ENCODE results near the gene DIPK1A. TPM values are rescaled to one million over a fixed set of nuclear protein-coding genes. Genes with fewer than 3 reads are reported as not detected.

DIPK1A gene
- total RNA-seq, 4 donors from 2014 or later = 11.7 to 17.5 (median 15.1) TPM

GRCh38 chr1:92877792-92878191 is 83.5 kb downstream of the DIPK1A start:
- Histone ChIP-seq H3K4me1 (peaks cover 0 to 7% of the 10 kb centered on the region in 2 donors), H3K9me3 (no peaks in the 10 kb centered on the region), H3K27ac (no peak overlapping the region), H3K27me3 (no peaks in the 10 kb centered on the region), H3K4me3 (replicated peaks in 1 of 3) (no peak overlapping the region), H3K36me3 (no peaks in the 10 kb centered on the region)
- TF ChIP-seq CTCF (IDR thresholded peaks at IDR 0.05) (no peak), POLR2A (IDR thresholded peaks at IDR 0.05) (no peak)
- 75 to 82% methylated on average over 4 of the region's 4 CpGs for WGBS, 2 donors
- intact Hi-C loops (cut with DNase I) = no loop called here
- DNase-seq = no peak

- no peak for DNase-seq
- no peaks in the 10 kb centered on the region for H3K27me3 ChIP-seq
- no peaks in the 10 kb centered on the region for H3K36me3 ChIP-seq
- H3K4me1 ChIP-seq = peaks cover 0 to 7% of the 10 kb centered on the region in 2 donors
- no peaks in the 10 kb centered on the region for H3K9me3 ChIP-seq
- H3K27ac ChIP-seq = no peak overlapping the region
- intact Hi-C loops (cut with DNase I) = no loop called here
- no peak overlapping the region for H3K4me3 ChIP-seq (replicated peaks in 1 of 3)
- TF ChIP-seq POLR2A (IDR thresholded peaks at IDR 0.05) (no peak), CTCF (IDR thresholded peaks at IDR 0.05) (no peak)
- 58 to 63% methylated on average over 4 of the region's 4 CpGs for WGBS, 2 donors
Measured at GRCh38 chr1:92877081-92877711, 84.1 kb downstream of the DIPK1A start.

GRCh38 chr1:92876351-92876750 is 84.9 kb downstream of the DIPK1A start:
- Histone ChIP-seq H3K4me3 (replicated peaks in 1 of 3) (no peak overlapping the region), H3K27ac (no peak overlapping the region), H3K4me1 (peaks cover 0 to 7% of the 10 kb centered on the region in 2 donors), H3K27me3 (no peaks in the 10 kb centered on the region), H3K9me3 (no peaks in the 10 kb centered on the region), H3K36me3 (no peaks in the 10 kb centered on the region)
- WGBS, 2 donors = 97% methylated on average over 4 of the region's 4 CpGs
- intact Hi-C loops (cut with DNase I) = no loop called here
- DNase-seq = no peak
- TF ChIP-seq CTCF (IDR thresholded peaks at IDR 0.05) (no peak), POLR2A (IDR thresholded peaks at IDR 0.05) (no peak)

GRCh38 chr1:92874987-92875386 is 86.3 kb downstream of the DIPK1A start:
- no peak for TF ChIP-seq POLR2A (IDR thresholded peaks at IDR 0.05)
- H3K27me3 ChIP-seq = no peaks in the 10 kb centered on the region
- intact Hi-C loops (cut with DNase I) = no loop called here
- no peak overlapping the region for H3K27ac ChIP-seq
- 92 to 95% methylated on average over 2 of the region's 2 CpGs for WGBS, 2 donors
- peaks cover 0 to 7% of the 10 kb centered on the region in 2 donors for H3K4me1 ChIP-seq
- no peak overlapping the region for H3K4me3 ChIP-seq (replicated peaks in 1 of 3)
- H3K9me3 ChIP-seq = no peaks in the 10 kb centered on the region
- no peak for DNase-seq
- no peaks in the 10 kb centered on the region for H3K36me3 ChIP-seq

- H3K27ac ChIP-seq = no peak overlapping the region
- no peaks in the 10 kb centered on the region for H3K36me3 ChIP-seq
- TF ChIP-seq POLR2A (IDR thresholded peaks at IDR 0.05) (no peak), CTCF (IDR thresholded peaks at IDR 0.05) (no peak)
- no peaks in the 10 kb centered on the region for H3K27me3 ChIP-seq
- no peak for DNase-seq
- intact Hi-C loops (cut with DNase I) = no loop called here
- 87 to 95% methylated on average over 2 of the region's 2 CpGs for WGBS, 2 donors
- no peak overlapping the region for H3K4me3 ChIP-seq (replicated peaks in 1 of 3)
- H3K9me3 ChIP-seq = no peaks in the 10 kb centered on the region
- peaks cover 0 to 7% of the 10 kb centered on the region in 2 donors for H3K4me1 ChIP-seq
Measured at GRCh38 chr1:92872719-92873118, 88.5 kb downstream of the DIPK1A start.

Data from thyroid gland (tissue), 4 donors.